Amygdala (tissue), 56 donors: ENCODE measurements around the gene RAX.

ENCODE experiments used
- DNase-seq, 56 donors: peaks; one replicate each; lab custom pipeline; 2025; lab: John Stamatoyannopoulos, UW

The RAX gene

DNA sequence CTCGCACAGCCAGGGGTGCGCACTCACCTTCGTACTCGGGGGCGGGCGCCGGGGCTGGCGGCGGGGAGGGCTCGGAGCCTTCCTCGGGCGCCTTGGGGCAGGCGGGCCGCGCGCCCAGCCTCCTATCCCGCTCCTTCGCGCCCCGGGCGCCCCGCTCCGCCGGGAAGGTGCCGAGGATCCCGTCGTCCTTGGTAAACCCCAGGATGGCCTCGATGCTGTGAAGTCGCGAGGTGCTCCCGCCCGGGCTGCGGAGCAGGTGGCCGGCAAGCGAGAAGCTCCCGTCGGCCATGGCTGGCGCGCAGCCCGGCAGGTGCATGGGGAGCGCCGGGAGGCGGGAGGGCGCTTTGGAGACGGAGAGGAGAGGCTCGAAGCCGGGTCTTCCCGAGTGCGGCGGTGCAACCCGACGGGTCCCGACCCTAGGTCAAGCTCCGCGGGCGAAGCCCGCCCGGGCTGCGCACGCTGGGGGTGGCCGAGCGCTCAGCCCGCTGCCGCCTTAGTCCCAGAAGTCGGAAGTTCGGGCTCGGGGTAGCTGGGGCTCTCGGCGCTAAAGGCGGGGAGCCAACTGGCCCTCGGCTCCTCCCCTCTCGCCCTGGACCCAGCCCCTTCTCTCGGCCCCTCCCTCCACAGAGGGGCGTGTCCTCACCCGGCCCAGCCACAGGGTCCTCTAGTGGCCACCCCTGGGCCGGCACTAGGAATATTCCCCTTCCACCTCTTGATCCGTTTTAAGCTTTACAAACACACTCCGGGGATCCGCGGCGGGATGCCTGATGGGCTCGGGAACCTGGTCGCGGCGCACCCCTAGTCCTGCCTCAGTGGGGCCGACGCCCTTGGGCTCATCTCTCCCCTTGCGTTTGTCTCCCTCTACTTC, at the start of gene RAX:
Gene RAX, minus strand, starts transcription at position 564 of the 868 bp plus-strand sequence. Its CDS starts 248 bp downstream, at position 316.
- peak in 1 of 56 donors; percentile 7 for DNase-seq

DNA sequence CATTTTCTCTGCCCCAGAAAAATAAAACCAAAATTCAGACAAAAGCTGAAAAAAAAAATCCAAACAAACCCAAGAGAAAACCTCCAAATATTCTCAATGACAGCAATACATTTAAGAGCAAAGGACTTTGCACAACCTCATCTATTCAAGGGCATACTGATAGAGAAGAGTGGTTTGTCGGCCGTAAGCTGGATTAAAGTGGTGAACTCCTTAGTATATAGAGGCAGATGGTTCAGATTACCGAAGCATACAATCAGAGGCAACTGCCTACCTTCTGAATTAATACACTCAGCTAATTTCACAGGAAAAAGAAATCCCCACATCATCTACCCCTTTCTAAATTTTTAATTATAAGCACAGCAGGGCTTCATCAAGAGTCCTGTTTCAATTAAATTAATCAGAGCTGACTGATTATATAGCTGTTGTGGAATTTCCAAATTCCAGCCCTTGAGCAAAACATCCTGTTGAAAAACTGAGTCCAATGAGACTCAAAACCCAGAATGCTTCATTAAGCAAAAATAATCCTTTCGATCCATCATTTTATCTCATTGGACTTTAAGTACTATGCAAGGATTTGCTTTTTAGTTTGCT, 45.3 kb upstream of the RAX start, which contains the start of gene CPLX4:
Gene CPLX4, minus strand, starts transcription at position 190 of the 591 bp plus-strand sequence. Its CDS starts 187 bp downstream, at position 3.
- no peak for DNase-seq

DNA sequence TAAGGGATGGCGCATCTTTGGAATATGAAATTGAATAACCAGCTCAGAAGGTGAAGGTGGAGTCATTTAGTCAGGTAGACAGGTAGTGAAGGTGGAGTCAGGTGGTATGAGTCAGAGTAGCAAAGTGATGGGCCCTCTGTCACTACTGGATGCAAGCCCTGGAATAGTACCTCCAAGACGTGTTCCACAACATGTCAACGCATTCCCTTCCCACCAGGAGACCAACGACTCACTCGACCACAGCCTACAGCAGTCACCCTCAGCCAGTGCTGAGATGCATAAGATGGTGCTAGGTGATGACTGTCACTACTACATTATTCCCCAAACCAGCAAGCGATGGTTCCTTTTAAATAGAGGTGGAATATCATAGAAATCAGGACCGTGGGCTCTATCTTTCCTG, 38.4 kb upstream of the RAX start:
- no peak for DNase-seq

DNA sequence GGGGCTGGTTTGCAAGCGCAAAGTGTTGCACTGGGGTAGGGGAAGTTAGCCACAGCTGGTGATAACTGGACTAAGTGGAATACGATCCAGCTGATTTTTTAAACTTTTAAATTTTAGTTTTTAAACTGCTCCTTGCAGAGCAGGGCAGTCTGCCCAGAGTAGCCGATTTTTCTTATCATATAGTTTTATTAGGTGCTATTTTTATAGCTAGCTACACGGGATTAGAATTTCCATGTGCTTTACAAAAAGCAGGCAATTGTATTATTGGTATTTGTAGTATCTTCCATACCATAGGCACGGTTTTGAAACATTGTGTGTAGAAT, 35.6 kb upstream of the RAX start:
- no peak for DNase-seq

DNA sequence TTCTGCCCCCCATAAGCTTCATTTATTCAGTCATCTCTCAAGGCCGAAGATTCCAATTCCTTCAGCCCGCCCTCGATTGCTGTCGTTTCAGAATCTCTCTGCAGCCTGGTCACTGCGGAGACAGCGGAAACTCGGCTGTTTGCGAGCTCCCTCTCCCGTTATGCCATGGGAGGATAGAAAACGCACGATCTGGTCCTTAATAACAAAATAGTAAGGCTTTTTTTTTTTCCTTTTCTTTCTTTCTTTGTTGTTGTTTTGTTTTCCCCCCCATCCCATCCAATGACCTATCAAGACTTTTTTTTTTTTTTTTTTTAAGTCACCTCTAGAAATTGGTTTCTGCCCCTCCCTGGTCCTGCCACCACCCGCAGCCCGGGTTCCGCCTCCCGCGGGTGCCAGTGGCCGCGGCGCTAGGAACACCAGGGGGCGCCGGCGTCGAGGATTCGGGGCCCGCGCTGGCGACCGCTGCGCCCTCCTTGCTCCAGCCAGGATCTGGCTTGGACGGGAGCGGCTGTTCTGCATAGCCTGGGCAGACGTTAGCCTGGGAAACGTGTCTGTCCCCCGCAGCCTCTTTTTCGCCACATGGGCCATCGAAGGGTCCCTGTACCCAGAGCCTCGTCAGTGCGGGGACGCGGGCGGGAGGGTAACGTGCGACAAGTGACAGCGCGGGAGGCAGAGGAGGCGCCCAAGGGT, 35.1 kb upstream of the RAX start:
- DNase-seq: peak in 43 of 56 donors; percentile 3 to 78 (median 31)

DNA sequence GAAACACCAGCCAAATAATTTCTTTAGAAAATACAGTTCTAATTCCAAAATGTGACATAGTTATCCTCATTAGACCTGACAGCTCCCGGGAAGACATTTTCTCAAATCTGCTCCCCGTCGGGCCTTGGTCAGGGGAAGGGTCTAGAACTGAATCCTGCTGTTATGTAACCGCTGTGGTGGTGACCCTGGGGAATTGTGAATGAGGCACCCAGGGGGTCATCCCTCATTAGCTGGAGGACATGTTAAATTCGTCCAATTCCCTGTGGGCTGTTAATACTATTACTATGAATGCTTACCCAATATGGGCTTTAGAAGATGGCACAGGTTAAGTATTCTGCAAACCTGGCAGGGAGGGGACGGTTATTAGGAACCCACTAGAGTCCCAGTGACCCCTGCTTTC, 33.4 kb upstream of the RAX start:
- no peak for DNase-seq

DNA sequence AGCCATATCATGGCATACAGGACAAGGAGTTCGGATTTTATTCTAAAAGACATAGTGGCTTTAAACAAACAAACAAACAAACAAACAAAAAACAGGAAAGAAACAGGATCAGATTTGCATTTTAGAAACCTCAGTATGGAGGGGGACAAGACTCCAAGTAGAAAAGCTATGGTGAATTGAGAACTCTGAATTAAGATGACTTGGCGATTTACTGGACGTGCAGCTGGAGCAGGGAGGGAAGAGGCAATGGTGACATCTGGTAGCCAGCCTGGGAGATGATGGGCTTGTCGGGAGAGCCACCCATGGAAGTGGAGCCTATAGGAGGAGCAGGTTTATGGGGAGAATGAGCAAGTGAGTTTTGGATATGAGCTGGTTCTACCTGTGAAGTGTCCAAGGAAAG, 32.0 kb upstream of the RAX start:
- DNase-seq: no peak

DNA sequence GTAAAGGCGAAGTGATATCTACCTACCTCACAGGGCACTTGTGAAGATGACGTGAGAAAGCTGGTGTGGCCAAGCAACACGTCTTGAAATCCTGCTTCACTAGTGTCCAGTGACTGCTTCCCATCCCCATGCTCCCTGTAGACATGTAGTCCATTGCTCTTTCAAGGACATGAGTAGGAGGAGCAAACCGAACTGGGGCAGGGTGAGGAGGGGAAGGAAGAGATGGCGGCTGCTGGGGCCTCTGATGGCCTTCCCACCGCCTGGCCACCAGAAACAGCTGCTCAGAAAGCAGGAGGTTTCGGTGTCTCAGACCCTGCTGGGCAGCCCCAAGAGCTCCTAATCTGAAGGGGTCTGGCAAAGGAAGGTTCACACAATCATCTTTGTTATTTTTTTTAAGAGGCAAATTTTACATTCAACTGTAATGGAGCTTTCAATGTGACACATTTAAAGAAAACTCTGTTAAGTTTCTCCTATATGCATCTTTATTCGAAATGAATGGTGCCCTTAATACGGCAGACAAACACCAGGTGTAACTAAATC, 30.5 kb upstream of the RAX start:
- DNase-seq: no peak

DNA sequence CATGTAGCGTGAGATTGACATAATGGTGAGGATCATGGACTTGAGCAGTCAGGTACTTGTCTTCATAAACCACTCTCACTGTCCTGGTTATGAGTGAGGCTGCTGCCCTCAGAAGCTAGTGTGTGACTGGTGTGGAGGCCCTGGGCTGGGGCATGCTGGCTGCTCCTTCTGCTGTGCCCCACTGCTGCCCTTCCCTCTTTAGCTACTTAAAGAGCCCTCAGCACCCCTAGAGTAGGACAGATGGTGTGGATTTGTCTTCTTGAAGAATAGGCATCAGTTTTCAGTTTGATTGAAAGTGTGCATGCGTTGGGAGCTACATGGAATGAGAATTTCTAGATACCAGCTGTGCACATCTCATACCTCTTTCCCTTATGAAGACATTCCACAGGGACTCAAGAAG, 29.8 kb upstream of the RAX start:
- DNase-seq: no peak

DNA sequence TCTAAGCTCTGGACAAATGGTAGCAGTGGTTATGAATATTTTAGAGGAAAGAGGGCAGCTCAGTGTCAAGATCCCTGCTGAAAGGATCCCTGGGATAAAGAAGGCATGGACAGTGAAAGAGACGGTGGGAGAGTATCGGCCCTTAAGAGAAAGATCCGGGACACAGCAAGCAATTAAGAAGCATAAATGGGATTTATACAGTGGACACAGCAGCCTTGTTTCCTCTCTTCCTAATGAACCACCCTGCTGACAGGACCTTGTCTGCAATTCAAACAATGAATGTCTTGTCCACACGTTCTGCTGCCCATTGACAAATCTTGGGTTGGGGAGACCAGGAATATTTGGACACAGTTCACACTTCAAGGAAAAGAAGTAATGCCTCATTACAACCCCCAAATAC, 28.7 kb upstream of the RAX start:
- DNase-seq: no peak

DNA sequence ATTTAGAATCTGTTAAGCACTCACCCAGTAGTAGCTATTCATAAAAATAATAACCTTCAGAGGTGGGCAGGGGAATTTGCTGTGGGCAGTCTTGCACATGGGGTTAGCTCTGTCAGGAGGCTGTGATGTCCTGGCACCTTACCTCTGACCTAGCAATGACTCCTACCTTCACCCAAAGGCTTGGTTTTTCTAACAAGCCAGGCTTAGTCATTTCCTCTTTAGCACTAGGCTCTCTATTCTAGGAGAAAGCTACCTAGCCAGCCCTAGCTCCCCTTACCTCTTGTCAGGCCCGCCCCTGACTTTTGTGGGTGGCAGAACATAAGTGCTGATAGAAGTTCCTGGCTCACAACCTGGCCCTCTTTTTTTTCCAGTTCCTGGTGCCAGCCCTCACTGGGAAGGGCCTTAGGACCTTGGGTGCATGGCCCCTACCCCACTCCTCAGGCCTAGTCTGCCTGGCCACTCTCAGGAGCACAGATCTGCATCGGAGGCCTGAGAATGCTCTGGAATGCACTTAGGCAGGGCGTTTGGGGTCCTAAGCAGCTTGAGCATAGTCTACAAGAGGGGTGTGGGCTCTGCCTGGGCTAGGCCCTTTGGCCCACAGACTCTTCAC, 27.5 kb upstream of the RAX start:
- DNase-seq: no peak

DNA sequence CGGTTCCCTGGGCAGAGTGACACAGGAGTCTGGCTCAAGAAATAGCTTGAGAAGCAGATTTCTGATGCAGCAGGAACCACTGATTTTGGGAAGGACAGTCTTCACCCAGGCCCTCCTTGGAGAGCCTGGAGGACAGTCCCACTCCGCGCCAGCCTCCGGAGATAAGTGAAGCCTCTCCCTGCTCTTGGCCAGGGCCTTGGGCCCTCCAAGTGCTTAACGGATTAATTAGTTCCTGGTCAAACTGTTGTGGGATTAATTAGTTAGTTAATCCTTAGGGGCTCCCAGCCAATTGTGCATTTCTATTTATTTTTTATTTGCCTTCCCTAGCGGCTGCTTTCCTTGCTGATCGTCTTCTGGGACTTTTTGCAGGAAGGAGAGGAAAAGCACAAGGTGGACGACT, 25.6 kb upstream of the RAX start:
- no peak for DNase-seq

DNA sequence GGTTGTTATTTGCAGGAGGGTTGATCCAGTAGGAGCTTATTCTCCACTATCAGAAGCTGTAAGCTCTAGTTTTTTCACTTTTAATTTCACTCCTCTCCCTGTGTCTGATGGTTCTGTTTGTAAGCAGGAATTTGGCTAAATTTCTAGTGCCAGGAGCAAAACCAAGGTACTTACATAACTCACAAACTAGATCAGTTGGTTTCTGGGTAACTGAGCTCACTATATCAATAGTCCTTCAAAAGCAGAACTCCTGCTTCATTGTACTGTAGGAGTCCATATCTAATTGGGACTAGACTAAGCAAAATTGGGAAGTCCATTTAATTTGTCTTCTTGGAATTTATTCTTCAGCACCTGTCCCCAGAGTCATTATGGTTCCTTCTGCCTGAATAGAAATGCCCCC, 20.1 kb upstream of the RAX start:
- DNase-seq: no peak

DNA sequence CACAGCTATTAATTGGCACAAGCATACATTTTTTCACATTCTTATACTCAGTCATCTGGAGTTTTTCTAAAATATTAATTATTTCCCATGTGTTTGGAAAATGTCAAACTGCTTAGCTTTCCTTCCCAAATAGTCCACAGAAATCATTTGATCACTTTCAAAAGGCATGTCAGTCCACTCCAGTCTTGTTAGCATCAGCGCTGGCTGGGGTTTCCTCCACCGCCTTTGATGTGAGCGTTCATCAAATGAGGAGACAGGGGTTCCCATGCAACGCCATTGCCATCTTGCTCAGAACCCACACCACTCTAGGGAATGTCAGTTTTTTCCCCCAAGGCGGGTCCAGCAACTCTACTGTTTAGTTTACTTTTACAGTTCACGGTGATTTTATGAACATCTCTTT, 13.1 kb upstream of the RAX start:
- no peak for DNase-seq

DNA sequence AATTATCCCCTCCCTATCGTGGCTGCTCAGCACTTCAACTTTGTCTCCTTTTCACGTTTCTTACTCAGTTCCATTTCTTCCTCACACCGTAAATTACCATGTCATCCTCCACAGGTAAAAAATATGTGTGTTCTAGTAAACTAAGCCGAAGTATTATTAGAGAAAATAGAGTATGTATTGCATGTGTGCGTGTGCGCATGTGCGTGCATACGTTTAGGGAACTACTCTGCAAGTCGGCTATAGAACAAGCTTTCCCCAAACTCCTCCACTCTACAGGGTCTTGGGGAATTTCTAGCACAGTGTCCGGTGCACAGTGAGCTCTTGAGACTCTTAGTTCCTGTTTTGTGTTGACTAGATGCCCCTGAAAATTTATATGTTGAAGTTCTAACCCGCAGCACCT, 9.1 kb upstream of the RAX start:
- no peak for DNase-seq

DNA sequence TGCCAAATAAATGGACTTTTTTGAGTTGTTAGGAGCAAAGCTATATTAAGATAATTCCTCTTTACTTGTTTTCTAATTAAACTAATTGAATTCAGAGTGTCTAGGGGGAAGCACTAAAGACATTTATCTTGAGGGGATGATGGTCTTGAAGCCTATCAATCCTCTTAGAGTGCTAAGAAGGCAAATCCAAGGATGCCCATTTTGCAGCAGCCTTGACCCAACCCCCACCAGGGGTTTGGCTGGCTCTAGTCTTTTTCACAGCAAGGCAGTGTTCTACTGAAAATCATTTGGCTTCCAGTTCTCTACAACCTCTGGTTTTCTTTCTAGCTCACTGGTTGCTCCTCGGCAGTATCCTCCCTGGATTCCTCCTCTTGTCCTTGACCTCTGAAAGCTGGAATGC, 6.5 kb upstream of the RAX start:
- DNase-seq: no peak

DNA sequence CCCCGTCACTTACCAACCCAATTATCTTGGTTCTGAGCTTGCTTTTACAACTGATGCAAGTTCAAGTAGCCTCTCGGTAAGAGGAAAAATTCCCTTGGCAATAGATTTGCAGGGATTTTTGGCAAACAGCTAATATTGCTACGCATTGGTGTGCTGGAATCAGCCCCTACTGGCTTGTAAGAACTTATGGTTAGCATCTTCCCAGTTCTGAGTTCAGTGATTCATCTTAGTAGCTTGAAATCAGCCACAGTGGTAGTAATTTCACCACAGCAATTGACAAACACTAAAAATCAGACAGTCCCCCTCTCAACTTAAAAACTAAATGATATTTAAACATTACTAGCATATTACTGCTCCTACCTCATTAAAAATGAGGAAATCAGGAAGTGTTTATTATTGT, 5.9 kb upstream of the RAX start:
- DNase-seq: no peak

DNA sequence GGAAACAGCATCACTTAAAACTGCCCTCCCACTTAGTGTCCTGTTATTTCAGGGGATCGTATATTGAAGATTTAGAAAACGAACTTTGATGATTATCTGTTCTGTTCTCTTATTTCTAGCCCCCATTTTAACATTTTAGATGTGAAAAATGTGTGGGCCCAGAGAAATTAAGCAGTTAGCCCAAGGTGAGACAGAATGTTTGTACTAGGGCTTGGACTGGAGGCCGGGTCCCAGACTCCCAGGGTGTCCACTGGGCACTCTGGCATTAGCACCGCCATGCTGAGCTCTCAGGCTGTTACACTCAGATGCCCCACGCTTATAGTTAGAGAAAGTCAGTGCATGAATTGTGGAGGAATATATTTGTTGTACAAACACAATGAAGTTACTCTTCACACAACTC, 5.5 kb upstream of the RAX start:
- no peak for DNase-seq

DNA sequence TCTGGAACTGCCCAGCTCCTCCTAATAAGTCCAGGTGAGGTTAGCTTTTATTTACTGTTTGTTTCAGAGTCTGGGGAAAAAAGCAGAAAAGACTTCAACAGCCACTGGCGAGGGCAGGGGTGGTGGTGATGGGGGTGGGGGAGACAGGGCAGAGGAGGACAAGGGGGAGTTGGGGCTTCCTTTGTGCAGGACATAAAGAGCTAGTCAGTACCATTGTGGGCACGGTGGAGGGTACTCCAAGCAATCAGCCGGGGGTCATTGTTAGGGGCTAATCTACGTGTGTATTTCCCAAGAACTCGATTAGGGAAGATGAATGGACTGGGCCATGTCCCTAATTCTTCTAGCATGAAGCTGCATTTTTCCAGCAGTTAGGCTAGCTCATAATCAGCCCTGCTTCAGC, 2.8 kb upstream of the RAX start:
- no peak for DNase-seq

DNA sequence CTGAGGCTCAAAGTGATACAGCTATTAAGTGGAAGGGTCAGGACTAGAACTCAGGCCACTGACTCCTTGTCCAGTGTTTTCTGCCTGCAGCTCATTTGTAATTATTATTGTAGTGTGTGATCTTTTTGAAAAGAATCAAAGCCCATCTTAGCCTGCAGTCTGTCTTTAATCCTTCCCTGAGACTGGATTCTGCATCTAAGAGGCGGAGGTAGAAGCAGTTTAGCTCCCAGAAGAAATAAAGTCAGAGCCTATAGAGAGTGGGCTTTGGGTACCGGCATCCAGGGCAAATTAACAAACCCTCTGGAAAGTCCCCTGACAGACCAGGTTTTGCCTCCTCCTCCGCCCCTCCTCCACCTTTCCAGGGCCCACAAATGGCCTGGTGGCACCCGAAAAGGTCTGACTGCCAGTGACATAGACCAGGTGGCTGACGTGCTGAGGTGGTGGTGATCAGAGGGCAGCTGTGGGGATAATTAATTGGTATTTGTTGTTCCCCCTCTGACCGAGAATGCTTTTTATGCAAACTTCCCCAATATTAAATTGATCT, 2.2 kb upstream of the RAX start:
- no peak for DNase-seq

DNA sequence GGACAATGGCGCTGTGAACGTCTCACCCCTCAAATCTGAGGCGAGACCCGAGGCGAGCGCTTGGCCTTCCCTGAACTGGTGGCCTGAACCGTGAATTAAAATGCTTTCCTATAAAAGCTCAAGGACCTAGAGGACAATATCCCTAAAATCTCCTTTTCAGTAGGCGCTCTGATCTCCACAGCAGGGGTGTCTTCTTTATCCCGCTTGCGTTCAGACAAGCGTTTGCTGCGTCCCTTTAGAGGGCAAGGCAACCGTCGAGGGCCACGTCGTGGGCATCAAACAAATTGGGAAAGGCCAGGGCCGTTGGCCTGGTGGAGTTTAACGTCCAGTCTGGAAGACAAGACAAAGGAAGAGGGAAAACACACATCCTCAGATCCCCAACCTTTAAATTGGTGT, 1.3 kb upstream of the RAX start:
- no peak for DNase-seq
